HG03575 (cell line): Measurements from ENCODE around the gene RBP5.
"Not testable (repeated sequence)": the region's sequence is repeated elsewhere in the genome, so short reads cannot be mapped to it uniquely, and the experiment has no call there.

Experiments
- ATAC-seq: cut with Tn5 transposase; IDR thresholded peaks from one replicate; pipeline ENCODE4 v1.9.1; 2021; ENCODE audit not compliant: unreplicated experiment, insufficient number of reproducible peaks, low FRiP score; ENCODE audit errors: extremely low read depth

RBP5 gene

GRCh38 chr12:7108003-7108795, 20.5 kb downstream of the RBP5 start:
- no peak for ATAC-seq

- no peak for ATAC-seq
These were observed 21.1 kb downstream of the RBP5 start for GRCh38 chr12:7107636-7108002.

GRCh38 chr12:7107181-7107580, 21.5 kb downstream of the RBP5 start:
- not testable (repeated sequence) for ATAC-seq

GRCh38 chr12:7106082-7106481, 22.6 kb downstream of the RBP5 start:
- ATAC-seq, result no peak

GRCh38 chr12:7103837-7104584, 24.7 kb downstream of the RBP5 start:
- ATAC-seq, result no peak

GRCh38 chr12:7102582-7102981, 26.1 kb downstream of the RBP5 start:
- no peak for ATAC-seq

- ATAC-seq, result no peak
These were observed 27.0 kb downstream of the RBP5 start for GRCh38 chr12:7101694-7102131.

GRCh38 chr12:7101047-7101693, 27.5 kb downstream of the RBP5 start:
- no peak for ATAC-seq

GRCh38 chr12:7100239-7100638, 28.4 kb downstream of the RBP5 start:
- no peak for ATAC-seq

- no peak for ATAC-seq
These were observed 29.2 kb downstream of the RBP5 start for GRCh38 chr12:7099290-7099996.

GRCh38 chr12:7096979-7097378, 31.7 kb downstream of the RBP5 start:
- no peak for ATAC-seq

GRCh38 chr12:7096006-7096932, 32.4 kb downstream of the RBP5 start:
- no peak for ATAC-seq

GRCh38 chr12:7093892-7094291, 34.8 kb downstream of the RBP5 start:
- ATAC-seq, result no peak

GRCh38 chr12:7093486-7093885, 35.2 kb downstream of the RBP5 start:
- ATAC-seq, result no peak

GRCh38 chr12:7092986-7093460, 35.7 kb downstream of the RBP5 start:
- no peak for ATAC-seq

GRCh38 chr12:7092229-7092985, 36.3 kb downstream of the RBP5 start, which contains the start of gene C1R:
C1R (minus strand) TSS chr12:7092445; CDS start chr12:7092388, 57 bp downstream.
- no peak for ATAC-seq

GRCh38 chr12:7091660-7092228, 36.9 kb downstream of the RBP5 start:
- no peak for ATAC-seq
